ENCODE data around the gene DDB1.

Gene DDB1

DNA sequence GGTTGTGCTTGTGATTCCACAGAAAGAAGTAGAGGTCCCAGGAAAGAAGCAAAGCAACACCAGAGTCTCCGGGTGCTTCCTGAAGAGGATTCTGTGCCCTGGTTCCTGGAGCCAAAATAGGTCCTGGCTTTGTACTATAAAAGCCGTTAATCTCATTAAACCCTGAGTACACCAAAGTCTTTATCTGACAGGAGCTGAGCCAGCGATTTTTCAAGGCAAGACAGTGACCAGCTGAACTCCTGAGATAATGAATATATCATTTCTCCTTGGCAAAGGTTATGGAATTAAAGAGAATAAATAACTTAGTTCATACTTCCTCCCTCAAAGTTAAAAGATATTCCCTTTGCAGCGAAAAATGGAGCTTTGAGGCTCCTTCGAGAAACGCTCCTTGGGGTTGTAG, 34.5 kb upstream of the DDB1 start:
- H2AFZ ChIP-seq (ENCODE audit: low read length) = no peak overlapping the region
- TF ChIP-seq, protein P1, sequence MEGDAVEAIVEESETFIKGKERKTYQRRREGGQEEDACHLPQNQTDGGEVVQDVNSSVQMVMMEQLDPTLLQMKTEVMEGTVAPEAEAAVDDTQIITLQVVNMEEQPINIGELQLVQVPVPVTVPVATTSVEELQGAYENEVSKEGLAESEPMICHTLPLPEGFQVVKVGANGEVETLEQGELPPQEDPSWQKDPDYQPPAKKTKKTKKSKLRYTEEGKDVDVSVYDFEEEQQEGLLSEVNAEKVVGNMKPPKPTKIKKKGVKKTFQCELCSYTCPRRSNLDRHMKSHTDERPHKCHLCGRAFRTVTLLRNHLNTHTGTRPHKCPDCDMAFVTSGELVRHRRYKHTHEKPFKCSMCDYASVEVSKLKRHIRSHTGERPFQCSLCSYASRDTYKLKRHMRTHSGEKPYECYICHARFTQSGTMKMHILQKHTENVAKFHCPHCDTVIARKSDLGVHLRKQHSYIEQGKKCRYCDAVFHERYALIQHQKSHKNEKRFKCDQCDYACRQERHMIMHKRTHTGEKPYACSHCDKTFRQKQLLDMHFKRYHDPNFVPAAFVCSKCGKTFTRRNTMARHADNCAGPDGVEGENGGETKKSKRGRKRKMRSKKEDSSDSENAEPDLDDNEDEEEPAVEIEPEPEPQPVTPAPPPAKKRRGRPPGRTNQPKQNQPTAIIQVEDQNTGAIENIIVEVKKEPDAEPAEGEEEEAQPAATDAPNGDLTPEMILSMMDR (IDR thresholded peaks at IDR 0.05; ENCODE audit: low read length) = no peak
- no peak for TF ChIP-seq EZH2 (IDR thresholded peaks at IDR 0.05; ENCODE audit: borderline replicate concordance, low read length)
- no peaks in the 10 kb centered on the region for H3K9me2 ChIP-seq (ENCODE audit: low read depth, low read length)
- no peaks in the 10 kb centered on the region for H3K27me3 ChIP-seq (ENCODE audit: insufficient read depth, low read length)
- peaks cover 16% of the 10 kb centered on the region for H3K79me2 ChIP-seq (ENCODE audit: insufficient read depth, low read length)
- H4K20me1 ChIP-seq (ENCODE audit: insufficient read depth, low read length) = no peaks in the 10 kb centered on the region
- no peak overlapping the region for H3K4me2 ChIP-seq (ENCODE audit: low read length)
- H3K36me3 ChIP-seq (ENCODE audit: insufficient read depth, low read length) = peaks cover 91% of the 10 kb centered on the region
- H3K9me3 ChIP-seq (ENCODE audit: low read length) = peaks cover 4% of the 10 kb centered on the region; the same call in 1 of the 2 replicates
- H3K4me1 ChIP-seq (ENCODE audit: insufficient read depth, low read length, severe bottlenecking) = peaks cover 10% of the 10 kb centered on the region
- no peak overlapping the region for H3K4me3 ChIP-seq (ENCODE audit: low read depth, low read length, poor library complexity, severe bottlenecking)
- no peaks in the 10 kb centered on the region for H3F3A ChIP-seq (ENCODE audit: insufficient read depth, low read length)
- H3K9ac ChIP-seq (ENCODE audit: low read length) = no peak overlapping the region
- no peak overlapping the region for H3K27ac ChIP-seq (ENCODE audit: low read depth, low read length, poor library complexity, severe bottlenecking)

DNA sequence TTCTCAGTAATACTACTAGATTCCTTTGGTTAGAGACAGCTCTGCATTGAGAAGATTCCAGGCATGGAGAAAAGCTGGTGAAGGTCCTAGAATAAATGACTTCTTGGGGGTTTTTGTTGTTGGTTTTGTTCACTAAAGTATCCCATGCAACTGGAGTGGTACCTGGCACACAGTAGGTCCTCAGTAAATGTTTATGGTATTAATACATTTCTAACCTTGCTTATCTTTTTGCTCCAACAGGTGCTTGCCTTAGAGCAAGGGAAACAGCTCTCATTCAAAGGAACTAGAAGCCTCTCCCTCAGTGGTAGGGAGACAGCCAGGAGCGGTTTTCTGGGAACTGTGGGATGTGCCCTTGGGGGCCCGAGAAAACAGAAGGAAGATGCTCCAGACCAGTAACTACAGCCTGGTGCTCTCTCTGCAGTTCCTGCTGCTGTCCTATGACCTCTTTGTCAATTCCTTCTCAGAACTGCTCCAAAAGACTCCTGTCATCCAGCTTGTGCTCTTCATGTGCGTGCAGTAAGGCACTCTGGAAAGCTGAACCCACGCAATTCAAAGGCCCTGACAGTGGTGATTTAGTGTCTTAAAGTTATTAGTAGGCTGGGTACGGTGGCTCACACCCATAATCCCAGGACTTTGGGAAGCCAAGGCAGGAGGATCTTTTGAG, 31.2 kb upstream of the DDB1 start:
- Histone ChIP-seq H3F3A (ENCODE audit: insufficient read depth, low read length) (peaks cover 5% of the 10 kb centered on the region; the same call in 1 of the 2 replicates), H3K4me2 (ENCODE audit: low read length) (no peak overlapping the region; the same call in 1 of the 2 replicates), H3K79me2 (ENCODE audit: insufficient read depth, low read length) (peaks cover 30% of the 10 kb centered on the region), H2AFZ (ENCODE audit: low read length) (no peak overlapping the region), H3K27me3 (ENCODE audit: insufficient read depth, low read length) (no peaks in the 10 kb centered on the region), H3K4me3 (ENCODE audit: low read depth, low read length, poor library complexity, severe bottlenecking) (peak overlapping the region; percentile 92), H3K4me1 (ENCODE audit: insufficient read depth, low read length, severe bottlenecking) (peaks cover 24% of the 10 kb centered on the region), H4K20me1 (ENCODE audit: insufficient read depth, low read length) (no peaks in the 10 kb centered on the region), H3K9me2 (ENCODE audit: low read depth, low read length) (no peaks in the 10 kb centered on the region), H3K27ac (ENCODE audit: low read depth, low read length, poor library complexity, severe bottlenecking) (no peak overlapping the region), H3K36me3 (ENCODE audit: insufficient read depth, low read length) (peaks cover 63% of the 10 kb centered on the region), H3K9ac (ENCODE audit: low read length) (no peak overlapping the region; the same call in 1 of the 2 replicates), H3K9me3 (ENCODE audit: low read length) (no peaks in the 10 kb centered on the region)
- TF ChIP-seq EZH2 (IDR thresholded peaks at IDR 0.05; ENCODE audit: borderline replicate concordance, low read length) = no peak
- TF ChIP-seq, protein P1 (IDR thresholded peaks at IDR 0.05; ENCODE audit: low read length) = no peak

DNA sequence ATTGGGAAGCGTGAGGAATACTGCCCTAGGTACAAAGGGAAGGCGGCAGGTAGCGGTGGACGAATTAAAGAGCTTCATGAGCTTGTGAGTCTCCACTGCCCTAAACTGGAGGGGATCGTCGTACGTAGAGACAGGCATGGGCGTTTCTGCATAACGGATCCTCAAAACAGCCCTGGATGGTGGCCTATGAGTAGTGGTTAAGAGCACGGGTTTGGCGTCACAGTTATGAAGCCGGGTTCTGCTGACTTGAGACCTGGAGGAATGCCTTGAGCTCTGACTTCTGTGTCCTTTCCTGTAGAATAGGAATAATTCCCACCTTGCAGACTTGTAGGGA, 29.6 kb upstream of the DDB1 start:
- peaks cover 30% of the 10 kb centered on the region for H3K79me2 ChIP-seq (ENCODE audit: insufficient read depth, low read length)
- H3K4me2 ChIP-seq (ENCODE audit: low read length) = peak overlapping the region; percentile 80
- H3K9me2 ChIP-seq (ENCODE audit: low read depth, low read length) = no peaks in the 10 kb centered on the region
- peaks cover 11% of the 10 kb centered on the region for H3F3A ChIP-seq (ENCODE audit: insufficient read depth, low read length)
- peaks cover 40% of the 10 kb centered on the region for H3K4me1 ChIP-seq (ENCODE audit: insufficient read depth, low read length, severe bottlenecking)
- TF ChIP-seq, protein P1 (IDR thresholded peaks at IDR 0.05; ENCODE audit: low read length) = no peak
- TF ChIP-seq EZH2 (IDR thresholded peaks at IDR 0.05; ENCODE audit: borderline replicate concordance, low read length) = no peak
- H4K20me1 ChIP-seq (ENCODE audit: insufficient read depth, low read length) = no peaks in the 10 kb centered on the region
- peaks cover 46% of the 10 kb centered on the region for H3K36me3 ChIP-seq (ENCODE audit: insufficient read depth, low read length)
- peak overlapping the region; percentile 92 for H3K4me3 ChIP-seq (ENCODE audit: low read depth, low read length, poor library complexity, severe bottlenecking)
- no peaks in the 10 kb centered on the region for H3K27me3 ChIP-seq (ENCODE audit: insufficient read depth, low read length)
- H3K9me3 ChIP-seq (ENCODE audit: low read length) = no peaks in the 10 kb centered on the region
- peak overlapping the region; percentile 99 for H3K27ac ChIP-seq (ENCODE audit: low read depth, low read length, poor library complexity, severe bottlenecking)
- H2AFZ ChIP-seq (ENCODE audit: low read length) = no peak overlapping the region
- H3K9ac ChIP-seq (ENCODE audit: low read length) = peak overlapping the region; percentile 96

All from OCI-LY1 (cell line).